GM23338 (cell line): ENCODE results near the gene HS1BP3. TPM values are rescaled to one million over a fixed set of nuclear protein-coding genes. Genes with fewer than 3 reads are reported as not detected.

Experiments used
- ATAC-seq: fragments of 200-7000 bp; cut with Tn5 transposase; 3 replicates; pipeline ENCODE4 v1.9.1; 2020
- DNase-seq: peaks from one replicate; pipeline ENCODE4 v3.0.0-alpha.2; 2015; ENCODE audit warnings: low spot score
- H2AFZ ChIP-seq: fragments of 200-600 bp; sonication (generic); 2 replicates; pipeline ENCODE4 v1.8.0; 2016; ENCODE audit warnings: antibody characterized with exemption, mild to moderate bottlenecking, moderate library complexity
- H3F3A ChIP-seq: fragments of 200-600 bp; sonication (generic); replicated peaks from 2 replicates; pipeline ENCODE4 v1.8.0; 2017; ENCODE audit warnings: antibody characterized with exemption, mixed run types, low read depth
- H3K27ac ChIP-seq: fragments of 200-600 bp; sonication (generic); 2 replicates; pipeline ENCODE4 v1.6.1; 2016; ENCODE audit warnings: low read depth
- H3K27me3 ChIP-seq: fragments of 200-600 bp; sonication (generic); 2 replicates; pipeline ENCODE4 v1.8.0; 2016; ENCODE audit warnings: mild to moderate bottlenecking, mixed run types, moderate library complexity; ENCODE audit not compliant: insufficient read depth
- H3K36me3 ChIP-seq: fragments of 200-600 bp; sonication (generic); 2 replicates; pipeline ENCODE4 v1.8.0; 2016; ENCODE audit warnings: mild to moderate bottlenecking; ENCODE audit not compliant: insufficient read depth
- H3K4me1 ChIP-seq: fragments of 200-600 bp; sonication (generic); 2 replicates; pipeline ENCODE4 v1.8.0; 2016; ENCODE audit warnings: mild to moderate bottlenecking, moderate library complexity; ENCODE audit not compliant: insufficient read depth
- H3K4me2 ChIP-seq: fragments of 200-600 bp; sonication (generic); 2 replicates; pipeline ENCODE4 v1.7.1; 2017; ENCODE audit warnings: mixed run types
- H3K4me3 ChIP-seq: fragments of 200-600 bp; sonication (generic); 2 replicates; pipeline ENCODE4 v1.6.1; 2016; ENCODE audit warnings: mixed run types
- H3K79me2 ChIP-seq: fragments of 200-600 bp; sonication (generic); replicated peaks from 2 replicates; pipeline ENCODE4 v1.8.0; 2017; ENCODE audit warnings: mild to moderate bottlenecking; ENCODE audit not compliant: insufficient read depth
- H3K9me2 ChIP-seq: fragments of 200-600 bp; sonication (generic); 2 replicates; pipeline ENCODE4 v1.8.0; 2017; ENCODE audit not compliant: insufficient read depth
- H4K20me1 ChIP-seq: fragments of 200-600 bp; sonication (generic); replicated peaks from 2 replicates; pipeline ENCODE4 v1.8.0; 2017; ENCODE audit warnings: mild to moderate bottlenecking; ENCODE audit not compliant: insufficient read depth
- H3K27ac Mint-ChIP-seq: 2 replicates; pipeline ENCODE4 v1.8.0; 2020; ENCODE audit warnings: inconsistent platforms, mild to moderate bottlenecking, moderate library complexity, mixed read lengths
- H3K27me3 Mint-ChIP-seq: 3 replicates; pipeline ENCODE4 v1.8.0; 2022; ENCODE audit warnings: low read depth, mild to moderate bottlenecking, moderate library complexity, mixed read lengths, inconsistent platforms; ENCODE audit not compliant: insufficient read depth, poor library complexity
- H3K36me3 Mint-ChIP-seq: 3 replicates; pipeline ENCODE4 v1.8.0; 2021; ENCODE audit warnings: low read depth, mild to moderate bottlenecking, inconsistent platforms, moderate library complexity, mixed read lengths
- H3K4me1 Mint-ChIP-seq: 3 replicates; pipeline ENCODE4 v1.8.0; 2020; ENCODE audit warnings: mild to moderate bottlenecking, inconsistent platforms, mixed read lengths
- H3K4me3 Mint-ChIP-seq: 3 replicates; pipeline ENCODE4 v1.8.0; 2021; ENCODE audit warnings: moderate library complexity, mild to moderate bottlenecking, inconsistent platforms, mixed read lengths
- H3K9me3 Mint-ChIP-seq: 3 replicates; pipeline ENCODE4 v1.8.0; 2020; ENCODE audit warnings: moderate library complexity, mild to moderate bottlenecking, inconsistent platforms, mixed read lengths
- CREB1 ChIP-seq: fragments of 250-450 bp; sonication (Bioruptor Pico); IDR thresholded peaks from 2 replicates; pipeline ENCODE4 v1.5.0; 2020; ENCODE audit warnings: low read depth, mild to moderate bottlenecking, moderate library complexity
- NANOG ChIP-seq: IDR thresholded peaks from 2 replicates; pipeline ENCODE4 v1.6.1; 2016; ENCODE audit warnings: antibody characterized with exemption, borderline replicate concordance
- POLR2AphosphoS5 ChIP-seq: IDR thresholded peaks from 2 replicates; pipeline ENCODE4 v1.6.1; 2016; ENCODE audit warnings: antibody characterized with exemption, low read depth
- STAT1 ChIP-seq: IDR thresholded peaks from one replicate; pipeline ENCODE4 v1.6.1; 2016; ENCODE audit warnings: antibody characterized with exemption; ENCODE audit not compliant: unreplicated experiment
- ZNF114 ChIP-seq: fragments of 250-450 bp; sonication (Bioruptor Pico); IDR thresholded peaks from 2 replicates; pipeline ENCODE4 v1.5.0; 2020; ENCODE audit warnings: mild to moderate bottlenecking, moderate library complexity
- ZNF331 ChIP-seq: fragments of 250-450 bp; sonication (Bioruptor Pico); IDR thresholded peaks from 2 replicates; pipeline ENCODE4 v1.5.0; 2020; ENCODE audit warnings: low read depth, mild to moderate bottlenecking, moderate library complexity
- polyA plus RNA-seq: library from polyadenylated mRNA; unstranded; fragments of >200 nt; fragmentation: Nextera tagmentation; extraction: Ambion mirVana; gene quantifications from 2 replicates; pipeline ENCODE4 v1.2.1, GENCODE V29; 2016
- total RNA-seq: library from RNA; depleted of rRNA; stranded (reverse); fragments of >200 nt; shearing (Covaris generic); gene quantifications from 2 replicates; pipeline ENCODE4 v1.2.3, GENCODE V29; 2014
- TF ChIP-seq, protein P1 (sequence below): IDR thresholded peaks from one replicate; pipeline ENCODE4 v1.6.1; 2018; ENCODE audit warnings: antibody characterized with exemption; ENCODE audit not compliant: unreplicated experiment
- TF ChIP-seq, protein P2 (sequence below): IDR thresholded peaks from 2 replicates; pipeline ENCODE4 v1.6.1; 2016; ENCODE audit warnings: antibody characterized with exemption
- TF ChIP-seq, protein P3 (sequence below), 2 experiments: fragments of 200-600 bp in 1 of 2; sonication (generic) in 1 of 2; conservative IDR thresholded peaks; 2 replicates each; pipeline versions ENCODE4 v1.5.1 to v1.6.1; 2016 to 2017; ENCODE audit warnings: antibody characterized with exemption in 2 of 2, low read depth in 2 of 2, mild to moderate bottlenecking in 2 of 2, moderate library complexity in 1 of 2
- TF ChIP-seq, protein P4 (sequence below): fragments of 250-450 bp; sonication (Bioruptor Pico); IDR thresholded peaks from 2 replicates; pipeline ENCODE4 v1.5.0; 2020; ENCODE audit warnings: mild to moderate bottlenecking, moderate library complexity

Gene HS1BP3
- total and polyA plus RNA-seq, 2 experiments from 2014 or later: 7.2 to 15.0 TPM

DNA sequence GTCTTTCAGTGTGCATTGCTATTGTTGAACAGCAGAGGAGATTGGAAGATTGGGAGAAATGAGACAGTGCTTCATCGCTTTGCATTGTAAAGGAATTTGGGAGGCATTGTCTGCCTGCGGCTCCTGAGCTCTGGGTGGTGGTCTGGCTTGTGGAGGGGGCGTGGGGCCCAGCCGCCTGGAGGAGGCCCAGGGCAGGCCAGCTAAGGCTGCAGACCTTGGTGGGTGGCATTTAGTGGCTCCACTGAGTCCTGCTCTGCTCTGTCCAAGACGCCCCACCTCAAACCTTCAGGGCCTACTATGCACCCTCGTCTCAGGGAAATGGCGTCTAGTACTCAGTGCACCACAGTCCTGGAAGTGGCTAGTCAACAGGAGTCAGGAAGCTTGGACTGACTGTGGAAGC is 5.7 kb upstream of the HS1BP3 start (continued):
- TF ChIP-seq, protein P1, sequence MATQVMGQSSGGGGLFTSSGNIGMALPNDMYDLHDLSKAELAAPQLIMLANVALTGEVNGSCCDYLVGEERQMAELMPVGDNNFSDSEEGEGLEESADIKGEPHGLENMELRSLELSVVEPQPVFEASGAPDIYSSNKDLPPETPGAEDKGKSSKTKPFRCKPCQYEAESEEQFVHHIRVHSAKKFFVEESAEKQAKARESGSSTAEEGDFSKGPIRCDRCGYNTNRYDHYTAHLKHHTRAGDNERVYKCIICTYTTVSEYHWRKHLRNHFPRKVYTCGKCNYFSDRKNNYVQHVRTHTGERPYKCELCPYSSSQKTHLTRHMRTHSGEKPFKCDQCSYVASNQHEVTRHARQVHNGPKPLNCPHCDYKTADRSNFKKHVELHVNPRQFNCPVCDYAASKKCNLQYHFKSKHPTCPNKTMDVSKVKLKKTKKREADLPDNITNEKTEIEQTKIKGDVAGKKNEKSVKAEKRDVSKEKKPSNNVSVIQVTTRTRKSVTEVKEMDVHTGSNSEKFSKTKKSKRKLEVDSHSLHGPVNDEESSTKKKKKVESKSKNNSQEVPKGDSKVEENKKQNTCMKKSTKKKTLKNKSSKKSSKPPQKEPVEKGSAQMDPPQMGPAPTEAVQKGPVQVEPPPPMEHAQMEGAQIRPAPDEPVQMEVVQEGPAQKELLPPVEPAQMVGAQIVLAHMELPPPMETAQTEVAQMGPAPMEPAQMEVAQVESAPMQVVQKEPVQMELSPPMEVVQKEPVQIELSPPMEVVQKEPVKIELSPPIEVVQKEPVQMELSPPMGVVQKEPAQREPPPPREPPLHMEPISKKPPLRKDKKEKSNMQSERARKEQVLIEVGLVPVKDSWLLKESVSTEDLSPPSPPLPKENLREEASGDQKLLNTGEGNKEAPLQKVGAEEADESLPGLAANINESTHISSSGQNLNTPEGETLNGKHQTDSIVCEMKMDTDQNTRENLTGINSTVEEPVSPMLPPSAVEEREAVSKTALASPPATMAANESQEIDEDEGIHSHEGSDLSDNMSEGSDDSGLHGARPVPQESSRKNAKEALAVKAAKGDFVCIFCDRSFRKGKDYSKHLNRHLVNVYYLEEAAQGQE: no peak
- TF ChIP-seq ZNF331: no peak

DNA sequence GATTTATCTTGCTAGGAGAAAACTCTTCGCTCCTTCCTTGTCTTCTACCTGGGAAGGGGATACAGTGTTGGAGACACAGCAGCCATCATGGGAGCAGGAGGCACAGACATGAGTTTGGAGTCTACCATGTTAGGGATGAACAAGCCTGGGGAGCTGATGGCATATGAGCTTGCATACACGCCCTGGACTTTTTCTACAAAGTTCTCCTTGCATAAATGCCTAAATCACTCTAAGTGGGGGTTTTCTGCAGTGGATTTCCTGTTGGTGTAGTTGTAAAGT is 3.6 kb upstream of the HS1BP3 start:
- Histone ChIP-seq H3K4me3 (no peak overlapping the region), H3K4me2 (no peak overlapping the region), H3K9me2 (no peaks in the 10 kb centered on the region), H3K27me3 (peaks cover 10% of the 10 kb centered on the region; the same call in 1 of the 2 replicates), H3F3A (no peaks in the 10 kb centered on the region), H3K79me2 (no peaks in the 10 kb centered on the region), H3K27ac (no peak overlapping the region), H3K36me3 (no peaks in the 10 kb centered on the region), H2AFZ (no peak overlapping the region), H4K20me1 (no peaks in the 10 kb centered on the region), H3K4me1 (peaks cover 21% of the 10 kb centered on the region)
- no peaks in the 10 kb centered on the region for H3K9me3 Mint-ChIP-seq
- no peaks in the 10 kb centered on the region for H3K36me3 Mint-ChIP-seq
- peaks cover 6% of the 10 kb centered on the region for H3K27me3 Mint-ChIP-seq
- H3K4me1 Mint-ChIP-seq: peaks cover 18% of the 10 kb centered on the region
- DNase-seq (no peak), ATAC-seq (no peak)
- H3K4me3 Mint-ChIP-seq: no peak overlapping the region
- H3K27ac Mint-ChIP-seq: no peak overlapping the region
- TF ChIP-seq, protein P2, sequence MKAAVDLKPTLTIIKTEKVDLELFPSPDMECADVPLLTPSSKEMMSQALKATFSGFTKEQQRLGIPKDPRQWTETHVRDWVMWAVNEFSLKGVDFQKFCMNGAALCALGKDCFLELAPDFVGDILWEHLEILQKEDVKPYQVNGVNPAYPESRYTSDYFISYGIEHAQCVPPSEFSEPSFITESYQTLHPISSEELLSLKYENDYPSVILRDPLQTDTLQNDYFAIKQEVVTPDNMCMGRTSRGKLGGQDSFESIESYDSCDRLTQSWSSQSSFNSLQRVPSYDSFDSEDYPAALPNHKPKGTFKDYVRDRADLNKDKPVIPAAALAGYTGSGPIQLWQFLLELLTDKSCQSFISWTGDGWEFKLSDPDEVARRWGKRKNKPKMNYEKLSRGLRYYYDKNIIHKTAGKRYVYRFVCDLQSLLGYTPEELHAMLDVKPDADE: no peak
- no peak for TF ChIP-seq ZNF331
- no peak for TF ChIP-seq CREB1 (CRISPR knock-in tag)
- TF ChIP-seq ZNF114: no peak
- TF ChIP-seq, protein P3, sequence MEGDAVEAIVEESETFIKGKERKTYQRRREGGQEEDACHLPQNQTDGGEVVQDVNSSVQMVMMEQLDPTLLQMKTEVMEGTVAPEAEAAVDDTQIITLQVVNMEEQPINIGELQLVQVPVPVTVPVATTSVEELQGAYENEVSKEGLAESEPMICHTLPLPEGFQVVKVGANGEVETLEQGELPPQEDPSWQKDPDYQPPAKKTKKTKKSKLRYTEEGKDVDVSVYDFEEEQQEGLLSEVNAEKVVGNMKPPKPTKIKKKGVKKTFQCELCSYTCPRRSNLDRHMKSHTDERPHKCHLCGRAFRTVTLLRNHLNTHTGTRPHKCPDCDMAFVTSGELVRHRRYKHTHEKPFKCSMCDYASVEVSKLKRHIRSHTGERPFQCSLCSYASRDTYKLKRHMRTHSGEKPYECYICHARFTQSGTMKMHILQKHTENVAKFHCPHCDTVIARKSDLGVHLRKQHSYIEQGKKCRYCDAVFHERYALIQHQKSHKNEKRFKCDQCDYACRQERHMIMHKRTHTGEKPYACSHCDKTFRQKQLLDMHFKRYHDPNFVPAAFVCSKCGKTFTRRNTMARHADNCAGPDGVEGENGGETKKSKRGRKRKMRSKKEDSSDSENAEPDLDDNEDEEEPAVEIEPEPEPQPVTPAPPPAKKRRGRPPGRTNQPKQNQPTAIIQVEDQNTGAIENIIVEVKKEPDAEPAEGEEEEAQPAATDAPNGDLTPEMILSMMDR (conservative IDR thresholded peaks at IDR 0.05; ENCODE audit: low read depth in 2 of 2): no peak
- TF ChIP-seq POLR2AphosphoS5: no peak
- TF ChIP-seq, protein P4, sequence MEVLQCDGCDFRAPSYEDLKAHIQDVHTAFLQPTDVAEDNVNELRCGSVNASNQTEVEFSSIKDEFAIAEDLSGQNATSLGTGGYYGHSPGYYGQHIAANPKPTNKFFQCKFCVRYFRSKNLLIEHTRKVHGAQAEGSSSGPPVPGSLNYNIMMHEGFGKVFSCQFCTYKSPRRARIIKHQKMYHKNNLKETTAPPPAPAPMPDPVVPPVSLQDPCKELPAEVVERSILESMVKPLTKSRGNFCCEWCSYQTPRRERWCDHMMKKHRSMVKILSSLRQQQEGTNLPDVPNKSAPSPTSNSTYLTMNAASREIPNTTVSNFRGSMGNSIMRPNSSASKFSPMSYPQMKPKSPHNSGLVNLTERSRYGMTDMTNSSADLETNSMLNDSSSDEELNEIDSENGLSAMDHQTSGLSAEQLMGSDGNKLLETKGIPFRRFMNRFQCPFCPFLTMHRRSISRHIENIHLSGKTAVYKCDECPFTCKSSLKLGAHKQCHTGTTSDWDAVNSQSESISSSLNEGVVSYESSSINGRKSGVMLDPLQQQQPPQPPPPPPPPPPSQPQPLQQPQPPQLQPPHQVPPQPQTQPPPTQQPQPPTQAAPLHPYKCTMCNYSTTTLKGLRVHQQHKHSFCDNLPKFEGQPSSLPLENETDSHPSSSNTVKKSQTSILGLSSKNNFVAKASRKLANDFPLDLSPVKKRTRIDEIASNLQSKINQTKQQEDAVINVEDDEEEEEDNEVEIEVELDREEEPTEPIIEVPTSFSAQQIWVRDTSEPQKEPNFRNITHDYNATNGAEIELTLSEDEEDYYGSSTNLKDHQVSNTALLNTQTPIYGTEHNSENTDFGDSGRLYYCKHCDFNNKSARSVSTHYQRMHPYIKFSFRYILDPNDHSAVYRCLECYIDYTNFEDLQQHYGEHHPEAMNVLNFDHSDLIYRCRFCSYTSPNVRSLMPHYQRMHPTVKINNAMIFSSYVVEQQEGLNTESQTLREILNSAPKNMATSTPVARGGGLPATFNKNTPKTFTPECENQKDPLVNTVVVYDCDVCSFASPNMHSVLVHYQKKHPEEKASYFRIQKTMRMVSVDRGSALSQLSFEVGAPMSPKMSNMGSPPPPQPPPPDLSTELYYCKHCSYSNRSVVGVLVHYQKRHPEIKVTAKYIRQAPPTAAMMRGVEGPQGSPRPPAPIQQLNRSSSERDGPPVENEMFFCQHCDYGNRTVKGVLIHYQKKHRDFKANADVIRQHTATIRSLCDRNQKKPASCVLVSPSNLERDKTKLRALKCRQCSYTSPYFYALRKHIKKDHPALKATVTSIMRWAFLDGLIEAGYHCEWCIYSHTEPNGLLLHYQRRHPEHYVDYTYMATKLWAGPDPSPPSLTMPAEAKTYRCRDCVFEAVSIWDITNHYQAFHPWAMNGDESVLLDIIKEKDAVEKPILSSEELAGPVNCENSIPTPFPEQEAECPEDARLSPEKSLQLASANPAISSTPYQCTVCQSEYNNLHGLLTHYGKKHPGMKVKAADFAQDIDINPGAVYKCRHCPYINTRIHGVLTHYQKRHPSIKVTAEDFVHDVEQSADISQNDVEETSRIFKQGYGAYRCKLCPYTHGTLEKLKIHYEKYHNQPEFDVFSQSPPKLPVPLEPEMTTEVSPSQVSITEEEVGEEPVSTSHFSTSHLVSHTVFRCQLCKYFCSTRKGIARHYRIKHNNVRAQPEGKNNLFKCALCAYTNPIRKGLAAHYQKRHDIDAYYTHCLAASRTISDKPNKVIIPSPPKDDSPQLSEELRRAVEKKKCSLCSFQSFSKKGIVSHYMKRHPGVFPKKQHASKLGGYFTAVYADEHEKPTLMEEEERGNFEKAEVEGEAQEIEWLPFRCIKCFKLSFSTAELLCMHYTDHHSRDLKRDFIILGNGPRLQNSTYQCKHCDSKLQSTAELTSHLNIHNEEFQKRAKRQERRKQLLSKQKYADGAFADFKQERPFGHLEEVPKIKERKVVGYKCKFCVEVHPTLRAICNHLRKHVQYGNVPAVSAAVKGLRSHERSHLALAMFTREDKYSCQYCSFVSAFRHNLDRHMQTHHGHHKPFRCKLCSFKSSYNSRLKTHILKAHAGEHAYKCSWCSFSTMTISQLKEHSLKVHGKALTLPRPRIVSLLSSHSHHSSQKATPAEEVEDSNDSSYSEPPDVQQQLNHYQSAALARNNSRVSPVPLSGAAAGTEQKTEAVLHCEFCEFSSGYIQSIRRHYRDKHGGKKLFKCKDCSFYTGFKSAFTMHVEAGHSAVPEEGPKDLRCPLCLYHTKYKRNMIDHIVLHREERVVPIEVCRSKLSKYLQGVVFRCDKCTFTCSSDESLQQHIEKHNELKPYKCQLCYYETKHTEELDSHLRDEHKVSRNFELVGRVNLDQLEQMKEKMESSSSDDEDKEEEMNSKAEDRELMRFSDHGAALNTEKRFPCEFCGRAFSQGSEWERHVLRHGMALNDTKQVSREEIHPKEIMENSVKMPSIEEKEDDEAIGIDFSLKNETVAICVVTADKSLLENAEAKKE (CRISPR knock-in tag): no peak
- TF ChIP-seq STAT1: no peak
- TF ChIP-seq NANOG: no peak
